GM19328 (cell line): ENCODE data around the gene ZFP64.

Experiments
- ATAC-seq: cut with Tn5 transposase; IDR thresholded peaks from one replicate; pipeline ENCODE4 v1.9.1; 2021; ENCODE audit warnings: mild to moderate bottlenecking, moderate library complexity; ENCODE audit not compliant: unreplicated experiment

Gene ZFP64

GRCh38 chr20:52105442-52106422 is 85.8 kb downstream of the ZFP64 start:
- no peak for ATAC-seq

GRCh38 chr20:52104546-52105441 is 86.8 kb downstream of the ZFP64 start:
- ATAC-seq, result no peak

GRCh38 chr20:52103913-52104545 is 87.5 kb downstream of the ZFP64 start:
- no peak for ATAC-seq

GRCh38 chr20:52103335-52103912 is 88.2 kb downstream of the ZFP64 start:
- ATAC-seq, result no peak

GRCh38 chr20:52102559-52102958 is 89.0 kb downstream of the ZFP64 start:
- ATAC-seq, result no peak

- ATAC-seq, result no peak
Observed at GRCh38 chr20:52102126-52102525, 89.5 kb downstream of the ZFP64 start.
